HepG2 (cell line): ENCODE results near the gene GARIN5A. TPM values are rescaled to one million over a fixed set of nuclear protein-coding genes. Genes with fewer than 3 reads are reported as not detected.

Experiments used
- ATF7-NPFF ChIP-seq: sonication (generic); formaldehyde crosslinking; IDR thresholded peaks from 2 replicates; pipeline ENCODE4 v1.8.1; 2023; ENCODE audit warnings: mild to moderate bottlenecking, low read depth, missing genetic modification reagents, moderate library complexity
- CHD2 ChIP-seq: IDR thresholded peaks from 2 replicates; pipeline ENCODE4 v1.6.1; 2011; ENCODE audit warnings: low read depth, low read length, improper control_type of control experiment
- GABPB1 ChIP-seq: IDR thresholded peaks from 2 replicates; pipeline ENCODE4 v1.6.1; 2016; ENCODE audit warnings: mild to moderate bottlenecking, missing genetic modification reagents, moderate library complexity, missing compliant biosample characterization
- GATAD2A ChIP-seq: IDR thresholded peaks from 2 replicates; pipeline ENCODE4 v1.6.1; 2016
- MEIS2 ChIP-seq: sonication (generic); formaldehyde crosslinking; IDR thresholded peaks from 2 replicates; pipeline ENCODE4 v1.9.0; 2021; ENCODE audit warnings: mild to moderate bottlenecking, missing genetic modification reagents
- ZNF143 ChIP-seq: sonication (generic); formaldehyde crosslinking; IDR thresholded peaks from 2 replicates; pipeline ENCODE4 v1.4.0; 2020; ENCODE audit warnings: missing genetic modification reagents
- ZNF746 ChIP-seq: sonication (generic); formaldehyde crosslinking; IDR thresholded peaks from 2 replicates; pipeline ENCODE4 v1.8.0; 2022; ENCODE audit warnings: mild to moderate bottlenecking, missing genetic modification reagents
- ZNF891 ChIP-seq: sonication (generic); formaldehyde crosslinking; IDR thresholded peaks from 2 replicates; pipeline ENCODE4 v1.5.0; 2020; ENCODE audit warnings: mild to moderate bottlenecking, missing genetic modification reagents
- polyA plus RNA-seq, 8 experiments: library from polyadenylated mRNA; depleted of rRNA in 3 of 8; stranded (reverse) in 7 of 8; unstranded in 1 of 8; fragments of >200 nt; fragmentation: Illumina TruSeq in 4 of 8; extraction: Trizol in 4 of 8; gene quantifications; 2 replicates each; pipeline versions ENCODE4 v1.2.1 to v1.2.3, GENCODE V29; 2011 to 2016; ENCODE audit warnings: low read depth in 4 of 8, missing spikeins in 1 of 8, mixed read lengths in 1 of 8; ENCODE audit not compliant: insufficient read depth in 1 of 8
- total RNA-seq, 5 experiments: library from RNA; depleted of rRNA; stranded (reverse); fragments of >200 nt; fragmentation: Illumina TruSeq; extraction: Trizol; gene quantifications; 2 replicates each; pipeline ENCODE4 v1.2.3, GENCODE V29; 2016; ENCODE audit warnings: low read depth in 1 of 5
- TF ChIP-seq, protein P1 (sequence below): sonication (generic); formaldehyde crosslinking; IDR thresholded peaks from 2 replicates; pipeline ENCODE4 v1.4.0; 2020; ENCODE audit warnings: mild to moderate bottlenecking, missing genetic modification reagents
- TF ChIP-seq, protein P2 (sequence below): IDR thresholded peaks from 2 replicates; pipeline ENCODE4 v1.6.1; 2016; ENCODE audit warnings: missing genetic modification reagents, missing compliant biosample characterization
- TF ChIP-seq, protein P3 (sequence below): sonication (generic); formaldehyde crosslinking; IDR thresholded peaks from 2 replicates; pipeline ENCODE4 v1.5.0; 2020; ENCODE audit warnings: mild to moderate bottlenecking, missing genetic modification reagents
- TF ChIP-seq, protein P4 (sequence below): sonication (generic); formaldehyde crosslinking; IDR thresholded peaks from 2 replicates; pipeline ENCODE4 v1.8.1; 2022; ENCODE audit warnings: mild to moderate bottlenecking, missing genetic modification reagents
- TF ChIP-seq, protein P5 (sequence below): sonication (generic); formaldehyde crosslinking; IDR thresholded peaks from 2 replicates; pipeline ENCODE4 v1.8.0; 2022; ENCODE audit warnings: mild to moderate bottlenecking, missing genetic modification reagents, moderate library complexity

The GARIN5A gene
- total and polyA plus RNA-seq, 2 of the 13 experiments (the other 11 are each of a cell fraction or from before 2014, with no cell fraction given): not detected

DNA sequence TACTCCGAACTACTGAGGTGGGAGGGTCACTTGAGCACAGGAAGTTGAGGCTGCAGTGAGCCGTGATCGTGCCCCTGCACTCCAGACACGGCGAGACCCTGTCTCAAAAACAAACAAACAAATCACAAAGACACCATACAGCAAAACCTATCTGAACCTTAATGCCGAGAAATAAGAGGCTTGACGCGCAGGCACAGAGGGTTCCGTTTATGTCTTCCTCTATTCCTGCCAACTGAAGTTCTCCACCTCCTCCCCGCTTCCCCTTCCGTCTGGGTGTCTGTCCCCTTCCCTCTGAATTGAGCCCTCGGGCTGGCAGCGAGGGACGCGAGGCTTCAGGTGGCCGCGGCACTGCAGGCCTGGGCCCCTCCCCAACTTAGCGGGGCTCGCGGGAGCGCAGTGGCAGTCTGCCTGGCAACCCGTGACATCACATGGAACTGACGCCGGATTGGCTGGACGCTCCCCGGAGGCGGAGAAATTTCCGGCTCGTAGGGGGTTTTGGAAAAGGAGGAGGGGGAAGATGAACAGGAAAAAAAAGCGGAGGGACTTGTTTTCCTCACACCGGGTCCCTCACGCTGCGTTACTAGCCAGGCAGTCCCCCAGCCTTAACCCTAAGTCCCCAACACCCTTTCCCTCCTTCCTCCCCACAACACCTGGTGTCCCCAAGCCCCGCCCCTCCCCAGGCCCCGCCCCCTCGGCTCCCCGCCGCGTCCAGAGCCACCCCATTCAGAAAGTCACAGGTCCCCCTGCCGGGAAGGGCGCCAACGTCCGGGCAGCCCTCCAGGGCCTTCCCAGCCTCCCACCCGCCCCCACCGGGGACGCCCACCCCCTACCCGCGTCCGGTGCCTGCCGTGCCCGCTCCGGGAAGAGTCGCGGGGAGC is 45.1 kb downstream of the GARIN5A start (continued):
- TF ChIP-seq, protein P1, sequence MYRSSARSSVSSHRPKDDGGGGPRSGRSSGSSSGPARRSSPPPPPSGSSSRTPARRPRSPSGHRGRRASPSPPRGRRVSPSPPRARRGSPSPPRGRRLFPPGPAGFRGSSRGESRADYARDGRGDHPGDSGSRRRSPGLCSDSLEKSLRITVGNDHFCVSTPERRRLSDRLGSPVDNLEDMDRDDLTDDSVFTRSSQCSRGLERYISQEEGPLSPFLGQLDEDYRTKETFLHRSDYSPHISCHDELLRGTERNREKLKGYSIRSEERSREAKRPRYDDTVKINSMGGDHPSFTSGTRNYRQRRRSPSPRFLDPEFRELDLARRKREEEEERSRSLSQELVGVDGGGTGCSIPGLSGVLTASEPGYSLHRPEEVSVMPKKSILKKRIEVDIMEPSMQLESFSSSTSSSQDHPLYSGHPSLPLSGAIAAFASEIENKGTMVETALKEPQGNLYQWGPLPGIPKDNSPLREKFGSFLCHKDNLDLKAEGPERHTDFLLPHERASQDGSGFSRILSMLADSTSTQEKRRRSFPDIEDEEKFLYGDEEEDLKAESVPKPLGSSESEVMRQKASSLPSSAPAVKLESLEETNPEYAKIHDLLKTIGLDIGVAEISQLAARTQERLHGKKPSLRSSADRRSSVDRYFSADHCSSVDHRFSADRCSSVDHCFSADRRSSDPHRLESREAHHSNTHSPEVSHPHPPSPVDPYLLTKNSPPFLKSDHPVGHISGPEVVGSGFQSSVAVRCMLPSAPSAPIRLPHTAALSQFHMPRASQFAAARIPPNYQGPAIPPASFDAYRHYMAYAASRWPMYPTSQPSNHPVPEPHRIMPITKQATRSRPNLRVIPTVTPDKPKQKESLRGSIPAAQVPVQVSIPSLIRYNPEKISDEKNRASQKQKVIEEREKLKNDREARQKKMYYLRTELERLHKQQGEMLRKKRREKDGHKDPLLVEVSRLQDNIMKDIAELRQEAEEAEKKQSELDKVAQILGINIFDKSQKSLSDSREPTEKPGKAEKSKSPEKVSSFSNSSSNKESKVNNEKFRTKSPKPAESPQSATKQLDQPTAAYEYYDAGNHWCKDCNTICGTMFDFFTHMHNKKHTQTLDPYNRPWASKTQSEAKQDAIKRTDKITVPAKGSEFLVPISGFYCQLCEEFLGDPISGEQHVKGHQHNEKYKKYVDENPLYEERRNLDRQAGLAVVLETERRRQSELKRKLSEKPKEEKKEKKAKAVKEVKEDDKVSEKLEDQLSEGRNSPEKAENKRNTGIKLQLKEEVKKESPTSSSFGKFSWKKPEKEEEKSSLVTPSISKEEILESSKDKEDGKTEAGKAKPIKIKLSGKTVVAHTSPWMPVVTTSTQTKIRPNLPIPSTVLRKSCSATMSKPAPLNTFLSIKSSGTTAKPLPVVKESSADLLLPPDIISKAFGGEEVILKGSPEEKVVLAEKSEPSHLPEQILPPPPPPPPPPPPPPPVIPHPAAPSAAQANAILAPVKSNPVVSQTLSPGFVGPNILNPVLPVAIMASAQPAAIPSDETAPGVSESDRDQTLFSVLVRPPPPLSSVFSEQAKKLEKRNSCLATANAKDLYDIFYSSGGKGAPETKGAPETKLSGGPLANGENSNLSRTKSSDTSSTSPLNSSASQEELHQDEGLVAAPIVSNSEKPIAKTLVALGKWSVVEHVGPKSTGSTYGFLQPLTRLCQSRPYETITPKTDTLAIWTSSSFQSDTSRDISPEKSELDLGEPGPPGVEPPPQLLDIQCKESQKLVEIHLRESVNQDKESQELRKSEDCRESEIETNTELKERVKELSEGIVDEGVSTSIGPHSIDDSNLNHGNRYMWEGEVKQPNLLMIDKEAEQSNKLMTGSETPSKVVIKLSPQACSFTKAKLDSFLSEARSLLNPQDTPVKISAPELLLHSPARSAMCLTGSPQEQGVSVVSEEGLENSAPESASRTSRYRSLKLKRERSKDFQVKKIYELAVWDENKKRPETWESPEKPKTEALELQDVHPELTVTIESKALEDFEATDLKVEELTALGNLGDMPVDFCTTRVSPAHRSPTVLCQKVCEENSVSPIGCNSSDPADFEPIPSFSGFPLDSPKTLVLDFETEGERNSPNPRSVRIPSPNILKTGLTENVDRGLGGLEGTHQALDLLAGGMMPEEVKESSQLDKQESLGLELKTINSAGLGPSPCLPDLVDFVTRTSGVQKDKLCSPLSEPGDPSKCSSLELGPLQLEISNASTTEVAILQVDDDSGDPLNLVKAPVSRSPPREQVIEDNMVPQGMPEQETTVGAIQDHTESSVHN: no peak
- TF ChIP-seq ZNF891 (CRISPR knock-in tag): 0 out of 2 replicates have a peak, but pooled peaks have one; percentile 28
- TF ChIP-seq, protein P2, sequence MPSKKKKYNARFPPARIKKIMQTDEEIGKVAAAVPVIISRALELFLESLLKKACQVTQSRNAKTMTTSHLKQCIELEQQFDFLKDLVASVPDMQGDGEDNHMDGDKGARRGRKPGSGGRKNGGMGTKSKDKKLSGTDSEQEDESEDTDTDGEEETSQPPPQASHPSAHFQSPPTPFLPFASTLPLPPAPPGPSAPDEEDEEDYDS (CRISPR knock-in tag): no peak
- peak; percentile 86 for TF ChIP-seq CHD2
- peak; percentile 52; the same call in 1 of the 2 replicates for TF ChIP-seq GABPB1 (CRISPR knock-in tag)
- no peak for TF ChIP-seq ATF7-NPFF (CRISPR knock-in tag)
- TF ChIP-seq ZNF143 (CRISPR knock-in tag): no peak
- no peak for TF ChIP-seq GATAD2A (CRISPR knock-in tag)
- TF ChIP-seq, protein P3, sequence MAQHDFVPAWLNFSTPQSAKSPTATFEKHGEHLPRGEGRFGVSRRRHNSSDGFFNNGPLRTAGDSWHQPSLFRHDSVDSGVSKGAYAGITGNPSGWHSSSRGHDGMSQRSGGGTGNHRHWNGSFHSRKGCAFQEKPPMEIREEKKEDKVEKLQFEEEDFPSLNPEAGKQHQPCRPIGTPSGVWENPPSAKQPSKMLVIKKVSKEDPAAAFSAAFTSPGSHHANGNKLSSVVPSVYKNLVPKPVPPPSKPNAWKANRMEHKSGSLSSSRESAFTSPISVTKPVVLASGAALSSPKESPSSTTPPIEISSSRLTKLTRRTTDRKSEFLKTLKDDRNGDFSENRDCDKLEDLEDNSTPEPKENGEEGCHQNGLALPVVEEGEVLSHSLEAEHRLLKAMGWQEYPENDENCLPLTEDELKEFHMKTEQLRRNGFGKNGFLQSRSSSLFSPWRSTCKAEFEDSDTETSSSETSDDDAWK (CRISPR knock-in tag): no peak
- TF ChIP-seq, protein P4, sequence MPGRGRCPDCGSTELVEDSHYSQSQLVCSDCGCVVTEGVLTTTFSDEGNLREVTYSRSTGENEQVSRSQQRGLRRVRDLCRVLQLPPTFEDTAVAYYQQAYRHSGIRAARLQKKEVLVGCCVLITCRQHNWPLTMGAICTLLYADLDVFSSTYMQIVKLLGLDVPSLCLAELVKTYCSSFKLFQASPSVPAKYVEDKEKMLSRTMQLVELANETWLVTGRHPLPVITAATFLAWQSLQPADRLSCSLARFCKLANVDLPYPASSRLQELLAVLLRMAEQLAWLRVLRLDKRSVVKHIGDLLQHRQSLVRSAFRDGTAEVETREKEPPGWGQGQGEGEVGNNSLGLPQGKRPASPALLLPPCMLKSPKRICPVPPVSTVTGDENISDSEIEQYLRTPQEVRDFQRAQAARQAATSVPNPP (CRISPR knock-in tag): no peak
- TF ChIP-seq MEIS2 (CRISPR knock-in tag): no peak
- TF ChIP-seq, protein P5, sequence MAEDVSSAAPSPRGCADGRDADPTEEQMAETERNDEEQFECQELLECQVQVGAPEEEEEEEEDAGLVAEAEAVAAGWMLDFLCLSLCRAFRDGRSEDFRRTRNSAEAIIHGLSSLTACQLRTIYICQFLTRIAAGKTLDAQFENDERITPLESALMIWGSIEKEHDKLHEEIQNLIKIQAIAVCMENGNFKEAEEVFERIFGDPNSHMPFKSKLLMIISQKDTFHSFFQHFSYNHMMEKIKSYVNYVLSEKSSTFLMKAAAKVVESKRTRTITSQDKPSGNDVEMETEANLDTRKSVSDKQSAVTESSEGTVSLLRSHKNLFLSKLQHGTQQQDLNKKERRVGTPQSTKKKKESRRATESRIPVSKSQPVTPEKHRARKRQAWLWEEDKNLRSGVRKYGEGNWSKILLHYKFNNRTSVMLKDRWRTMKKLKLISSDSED (CRISPR knock-in tag): no peak
- TF ChIP-seq ZNF746 (CRISPR knock-in tag): no peak
